A204.1 (cell line): ENCODE data around the gene PLAC8L1.

Experiments used
- FAIRE-seq: peaks from 2 replicates; lab custom pipeline; 2012; peaks lifted over from hg19 to GRCh38; lab: Jason Lieb, UNC

The PLAC8L1 gene

DNA sequence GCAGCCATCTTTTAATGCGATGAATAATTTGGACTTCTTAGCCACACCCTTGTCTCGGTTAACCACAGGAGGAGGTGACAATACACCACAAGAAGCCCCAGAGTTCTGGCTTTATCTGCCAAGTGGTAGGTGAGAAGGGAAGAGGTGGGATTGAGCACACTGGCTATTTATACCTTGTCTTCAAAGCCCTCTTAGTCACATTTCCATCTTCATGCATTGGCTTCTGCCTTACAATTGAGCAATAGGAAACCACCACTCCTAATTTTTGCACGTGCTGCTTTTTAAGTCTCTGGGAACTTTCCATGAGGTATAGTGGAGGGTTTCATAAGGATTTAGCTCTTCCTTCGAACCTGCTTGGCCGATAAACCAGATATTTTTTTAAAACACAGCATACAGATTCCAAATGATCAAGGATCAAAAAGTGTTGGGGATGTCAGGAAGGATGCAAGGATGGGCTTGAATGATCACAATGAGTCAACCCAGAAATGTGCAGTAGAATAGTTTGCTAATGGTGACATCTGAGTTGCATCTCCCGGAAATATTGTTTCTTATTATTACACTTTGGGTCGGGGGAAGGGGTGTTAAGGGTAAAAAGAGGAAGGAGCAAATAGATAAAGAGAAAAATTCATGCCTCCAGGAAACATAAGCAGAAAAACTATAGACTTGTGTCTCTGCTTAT is 25.5 kb downstream of the PLAC8L1 start:
- FAIRE-seq, result no peak

DNA sequence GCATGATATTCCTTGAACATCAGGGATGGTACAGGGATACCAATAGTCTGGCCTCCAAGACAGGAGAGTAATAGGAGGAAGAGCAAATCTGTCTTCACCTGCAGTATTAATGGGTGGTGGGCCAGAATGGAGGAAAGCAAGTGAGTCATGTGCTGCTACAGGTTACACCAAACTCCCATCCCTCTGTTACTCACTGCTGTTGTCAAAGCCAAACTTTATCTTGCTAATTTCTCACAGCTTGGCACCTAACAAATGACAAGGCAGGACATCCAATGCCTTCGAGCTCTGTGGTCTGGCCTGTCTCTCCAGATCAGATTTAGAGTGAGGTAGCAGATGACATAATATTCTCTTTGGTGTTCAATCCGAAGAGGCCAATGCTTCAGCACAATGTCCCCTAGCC is 26.8 kb downstream of the PLAC8L1 start:
- no peak for FAIRE-seq

DNA sequence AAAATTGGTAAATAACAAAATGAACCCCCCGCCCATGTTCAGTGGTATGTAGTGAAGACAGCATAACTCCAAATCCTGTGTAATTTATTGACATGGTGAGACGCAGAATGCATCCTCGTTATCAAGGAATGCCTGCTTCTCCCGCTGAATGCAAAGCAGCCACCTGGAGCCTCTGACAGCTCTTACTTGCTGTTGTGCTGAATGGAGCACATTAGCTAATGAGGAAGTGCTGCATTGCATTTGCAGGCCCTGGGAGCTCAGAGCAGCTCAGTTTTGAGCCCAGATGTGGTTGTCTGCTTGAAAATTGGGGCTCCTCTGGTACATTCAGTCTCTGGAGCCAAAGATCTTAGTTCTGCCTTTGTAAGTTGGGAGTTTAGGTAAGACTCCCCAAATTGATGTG is 28.9 kb downstream of the PLAC8L1 start:
- no peak for FAIRE-seq

DNA sequence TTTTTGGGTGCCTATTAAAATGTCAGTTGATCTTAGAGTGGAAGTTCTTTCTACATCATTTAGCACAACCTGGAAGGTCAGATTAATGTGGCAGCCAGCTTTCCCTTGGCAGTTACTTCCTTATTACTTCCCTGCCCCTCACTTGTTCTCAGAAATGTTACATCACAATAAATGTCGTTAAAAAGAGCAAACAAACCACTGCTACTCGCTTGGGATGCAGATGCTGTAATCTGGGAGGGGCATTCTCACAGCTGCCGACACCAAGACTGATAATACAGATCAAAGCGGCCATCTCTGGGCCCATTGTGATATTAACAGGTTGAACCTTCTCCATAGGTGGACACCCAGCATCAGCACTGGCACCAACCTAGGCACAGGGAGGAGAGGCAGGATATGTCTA is 29.3 kb downstream of the PLAC8L1 start:
- FAIRE-seq, result no peak

- FAIRE-seq, result no peak
Measured at GRCh38 chr5:146073239-146073900, 32.0 kb downstream of the PLAC8L1 start.

- FAIRE-seq, result no peak
Measured at GRCh38 chr5:146072595-146072994, 32.8 kb downstream of the PLAC8L1 start.

DNA sequence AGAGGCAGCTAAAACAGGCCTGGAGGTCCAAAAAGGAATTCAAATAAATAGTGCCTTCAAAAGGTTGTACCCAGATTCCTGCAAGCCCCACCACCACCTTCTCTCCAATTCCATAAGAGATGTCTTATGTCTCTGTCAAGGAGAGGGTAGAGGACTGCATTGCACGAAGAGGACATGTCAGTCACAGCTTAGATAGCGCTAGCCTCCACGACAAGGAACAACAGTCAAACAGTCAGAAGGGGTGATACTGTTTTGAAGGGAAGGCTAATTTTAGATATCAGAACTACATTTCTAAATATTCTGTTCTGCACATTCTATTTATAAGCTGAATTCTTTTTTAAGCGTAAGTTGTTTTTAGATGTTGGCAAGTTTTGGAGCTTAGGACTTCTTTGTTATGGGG is 34.2 kb downstream of the PLAC8L1 start:
- FAIRE-seq, result no peak

DNA sequence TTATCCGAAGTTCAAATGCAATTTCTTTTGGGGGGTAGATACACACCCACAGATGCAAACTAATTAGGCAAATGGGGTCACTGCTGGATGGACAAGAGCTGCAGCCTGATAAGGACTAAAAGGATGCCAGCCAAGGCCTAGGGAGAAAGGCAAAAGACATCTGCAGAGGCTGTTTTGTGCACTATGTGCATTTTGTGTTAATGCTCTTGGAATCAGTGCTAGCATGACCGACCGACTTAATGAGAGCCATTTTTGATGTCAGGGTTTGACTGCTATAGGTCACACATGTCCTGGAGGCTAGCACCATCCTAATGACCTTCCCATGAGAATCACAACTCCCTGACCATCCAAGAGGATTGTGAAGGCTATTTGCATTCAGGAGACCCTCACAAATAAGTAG is 34.6 kb downstream of the PLAC8L1 start:
- FAIRE-seq, result no peak

DNA sequence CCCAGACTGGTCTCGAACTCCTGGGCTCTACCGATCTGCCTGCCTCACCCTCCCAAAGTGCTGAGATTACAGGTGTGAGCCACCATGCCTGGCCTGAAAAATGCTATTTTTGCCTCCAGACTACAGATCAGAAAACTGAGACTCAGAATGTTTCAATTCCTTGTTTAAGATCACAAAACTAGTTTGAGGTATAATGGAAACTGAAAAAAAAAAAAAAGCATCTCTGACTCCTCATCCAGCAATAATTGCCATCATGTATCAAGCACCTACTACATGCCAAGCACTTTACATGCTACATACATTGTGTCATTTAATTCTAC is 35.6 kb downstream of the PLAC8L1 start:
- no peak for FAIRE-seq

DNA sequence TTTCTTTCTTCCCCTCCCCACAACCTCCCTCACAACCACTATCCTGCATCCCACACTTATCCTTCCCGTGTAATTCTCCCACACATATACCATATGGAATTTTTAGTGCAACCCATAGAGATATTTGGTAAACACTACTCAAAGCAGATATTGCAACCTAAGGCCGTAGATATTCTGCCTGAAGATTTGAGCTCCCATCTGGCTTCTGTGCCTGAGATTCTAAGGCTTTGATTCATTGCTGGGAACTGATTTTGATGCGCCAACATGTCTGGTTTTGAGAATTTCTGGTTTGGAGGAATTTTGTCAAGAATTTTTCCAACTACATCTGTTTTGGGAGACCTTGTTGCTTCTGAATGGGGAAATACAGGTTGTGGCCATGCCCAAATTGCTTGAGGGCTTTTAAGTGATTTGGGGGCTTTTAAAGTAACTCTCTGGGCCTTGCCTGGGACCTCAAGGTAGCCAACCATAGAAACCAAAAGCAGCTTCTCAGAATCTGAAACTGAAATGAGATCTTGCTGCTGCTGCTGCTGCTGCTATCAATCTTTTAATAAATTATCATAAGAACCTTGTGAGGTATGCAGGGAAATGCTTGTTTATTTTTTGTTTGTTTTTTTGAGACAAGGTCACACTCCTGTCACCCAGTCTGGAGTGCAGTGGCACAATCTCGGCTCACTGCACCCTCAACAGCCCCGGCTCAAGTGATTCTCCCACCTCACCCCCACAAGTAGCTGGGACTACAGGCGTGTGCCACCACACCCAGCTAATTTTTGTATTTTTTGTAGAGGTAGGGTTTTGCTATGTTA is 36.2 kb downstream of the PLAC8L1 start:
- FAIRE-seq, result no peak

- no peak for FAIRE-seq
Measured at GRCh38 chr5:146068206-146068605, 37.2 kb downstream of the PLAC8L1 start.

- FAIRE-seq, result no peak
Measured at GRCh38 chr5:146066968-146067367, 38.4 kb downstream of the PLAC8L1 start.

DNA sequence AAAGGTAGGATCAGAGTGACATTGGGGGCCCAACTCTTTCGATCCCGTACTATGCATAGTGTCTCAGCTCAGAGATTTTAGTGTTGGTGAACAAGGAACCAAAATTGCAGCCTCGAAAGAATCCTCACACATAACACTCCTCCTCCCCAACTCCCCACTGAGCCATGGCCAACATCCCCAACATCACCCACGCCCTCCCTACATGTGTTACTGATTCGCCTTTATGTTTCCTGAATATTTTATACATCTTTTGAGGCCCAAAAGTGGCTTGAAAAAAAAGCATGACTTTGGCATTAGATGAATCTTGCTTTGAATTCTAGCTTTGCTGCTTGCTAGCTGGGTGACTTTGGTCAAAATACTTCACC is 45.2 kb downstream of the PLAC8L1 start:
- FAIRE-seq, result no peak

- FAIRE-seq, result no peak
Measured at GRCh38 chr5:146059460-146060220, 45.7 kb downstream of the PLAC8L1 start.

DNA sequence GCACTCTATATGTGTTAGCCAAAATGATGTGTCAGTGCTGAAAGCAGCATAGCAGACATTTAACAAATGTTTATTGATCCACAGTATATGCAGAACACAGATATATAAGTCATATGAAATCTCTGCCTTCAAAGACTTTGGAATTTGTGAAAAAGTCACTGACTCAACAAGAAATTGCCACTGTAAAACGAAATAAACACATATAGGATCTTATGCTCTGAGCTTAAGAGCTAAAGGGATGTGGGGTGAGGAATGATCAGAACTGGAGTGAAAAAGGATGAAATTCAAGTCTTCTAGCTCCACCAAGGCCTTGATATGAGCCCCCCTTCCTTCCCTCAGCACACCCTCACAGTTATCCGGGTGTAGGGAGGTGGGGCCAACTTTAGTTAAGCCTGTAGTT is 49.9 kb downstream of the PLAC8L1 start:
- no peak for FAIRE-seq

GRCh38 chr5:146052780-146053179 is 52.6 kb downstream of the PLAC8L1 start:
- FAIRE-seq, result no peak

- FAIRE-seq, result no peak
Measured at GRCh38 chr5:146051678-146052077, 53.7 kb downstream of the PLAC8L1 start.

GRCh38 chr5:146050086-146050485 is 55.3 kb downstream of the PLAC8L1 start:
- FAIRE-seq, result no peak

DNA sequence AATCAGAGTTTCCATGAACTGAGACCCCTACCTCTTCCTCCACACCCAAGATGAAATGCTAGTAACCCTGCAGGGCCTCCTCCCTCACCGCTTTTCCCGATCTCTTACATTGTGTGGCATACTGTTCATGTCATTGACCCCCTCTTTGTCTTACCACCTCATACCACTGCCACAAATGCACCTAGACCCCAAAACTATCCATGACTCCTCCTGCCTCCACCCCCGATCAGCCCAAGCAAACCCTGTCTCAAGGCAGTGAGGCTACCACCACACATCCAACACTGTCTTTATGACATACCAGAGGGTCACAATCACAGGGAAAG is 55.7 kb downstream of the PLAC8L1 start:
- no peak for FAIRE-seq

GRCh38 chr5:146048994-146049703 is 56.2 kb downstream of the PLAC8L1 start:
- FAIRE-seq, result peak; percentile 65

DNA sequence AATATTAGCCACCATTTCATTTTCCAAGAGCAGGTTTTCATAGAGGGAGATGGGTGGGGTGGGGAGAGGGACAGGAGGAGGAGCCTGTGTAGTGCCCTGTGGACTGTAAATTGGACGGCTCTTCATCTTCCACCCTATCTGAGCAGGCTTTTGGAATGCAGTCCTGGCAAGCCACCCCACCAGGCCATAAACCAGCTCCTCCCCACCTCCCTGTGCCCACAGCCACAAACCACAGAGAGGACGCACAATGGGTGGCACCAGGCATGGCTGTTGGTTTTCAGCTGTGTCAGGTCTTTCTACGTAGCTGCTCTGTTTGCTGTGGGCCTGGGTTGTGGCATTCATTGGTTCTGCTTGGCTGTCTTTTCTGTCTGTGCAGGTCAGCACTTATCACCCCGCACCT is 58.0 kb downstream of the PLAC8L1 start:
- FAIRE-seq, result no peak

GRCh38 chr5:146043722-146044121 is 61.7 kb downstream of the PLAC8L1 start:
- no peak for FAIRE-seq
